Vagina (tissue), 2 donors: ENCODE data around the gene CEP128. TPM values are rescaled to one million over a fixed set of nuclear protein-coding genes. Genes with fewer than 3 reads are reported as not detected.

ENCODE experiments used
- DNase-seq, 2 donors: peaks; one replicate each; pipeline ENCODE4 v3.0.0-alpha.2; 2017; ENCODE audit errors: extremely low spot score in 2 of 2
- H3K27ac ChIP-seq: fragments of 200-600 bp; sonication (generic); one replicate; pipeline ENCODE4 v1.5.1; 2019
- H3K27me3 ChIP-seq: fragments of 200-600 bp; sonication (generic); one replicate; pipeline ENCODE4 v1.5.1; 2019
- H3K36me3 ChIP-seq, 2 donors: fragments of 200-600 bp; sonication (generic); one replicate each; pipeline ENCODE4 v1.5.1; 2017 to 2019
- H3K4me1 ChIP-seq: fragments of 200-600 bp; sonication (generic); one replicate; pipeline ENCODE4 v1.5.1; 2019
- H3K4me3 ChIP-seq, 2 donors: fragments of 200-600 bp; sonication (generic); 1 replicate in 1 of 2; 2 replicates in 1 of 2; pipeline ENCODE4 v1.5.1; 2016 to 2019
- H3K9me3 ChIP-seq: fragments of 200-600 bp; sonication (generic); one replicate; pipeline ENCODE4 v1.5.1; 2019
- CTCF ChIP-seq, 3 experiments: fragments of 450-650 bp in 2 of 3; fragments of 200-600 bp in 1 of 3; sonication (generic) in 1 of 3; IDR thresholded peaks; one replicate each; pipeline ENCODE4 v1.5.1; 2017 to 2019; ENCODE audit warnings: antibody characterized with exemption in 3 of 3, mild to moderate bottlenecking in 2 of 3, moderate library complexity in 2 of 3
- POLR2A ChIP-seq, 2 donors: fragments of 450-650 bp; IDR thresholded peaks; one replicate each; pipeline ENCODE4 v1.6.1; 2017; ENCODE audit warnings: antibody characterized with exemption in 2 of 2, mild to moderate bottlenecking in 2 of 2, moderate library complexity in 2 of 2
- POLR2AphosphoS5 ChIP-seq, 2 donors: sonication (generic); formaldehyde crosslinking; IDR thresholded peaks; one replicate each; pipeline ENCODE4 v1.9.0; 2017; ENCODE audit warnings: antibody characterized with exemption in 2 of 2, mild to moderate bottlenecking in 2 of 2, low read depth in 1 of 2; ENCODE audit not compliant: insufficient read depth in 1 of 2
- intact Hi-C: fragments of 100-400 bp; cut with DNase I; formaldehyde crosslinking; loops from one replicate; pipeline ENCODE4 v1.15.1; 2023
- total RNA-seq: library from RNA; depleted of rRNA; stranded (reverse); fragments of >200 nt; gene quantifications from one replicate; pipeline ENCODE4 v1.2.3, GENCODE V29; 2016

CEP128 gene
- total RNA-seq, 1 donor from 2014 or later = 6.6 TPM

DNA sequence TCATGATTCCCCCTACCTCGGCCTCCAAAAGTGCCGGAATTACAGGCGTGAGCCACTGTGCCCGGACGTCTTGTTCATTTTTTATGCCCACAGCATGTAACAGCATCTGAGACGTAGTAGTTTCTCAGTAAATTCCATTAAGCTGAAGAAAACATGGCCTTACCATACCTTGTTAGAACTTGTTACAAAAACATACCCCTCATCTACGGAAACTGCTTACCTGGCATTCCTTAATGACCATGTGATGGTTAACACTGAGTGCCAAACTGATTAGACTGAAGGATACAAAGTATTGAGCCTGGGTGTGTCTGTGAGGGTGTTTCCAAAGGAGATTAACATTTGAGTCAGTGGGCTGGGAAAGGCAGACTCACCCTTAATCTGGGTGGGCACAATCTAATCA, 186.8 kb downstream of the CEP128 start:
- TF ChIP-seq POLR2A (IDR thresholded peaks at IDR 0.05) (no peak), CTCF (IDR thresholded peaks at IDR 0.05) (no peak), POLR2AphosphoS5 (IDR thresholded peaks at IDR 0.05; ENCODE audit: insufficient read depth in 1 of 2, low read depth in 1 of 2) (no peak)
- DNase-seq = no peak
- Histone ChIP-seq H3K4me1 (no peaks in the 10 kb centered on the region), H3K4me3 (no peak overlapping the region), H3K27ac (no peak overlapping the region), H3K36me3 (no peaks in the 10 kb centered on the region), H3K27me3 (no peaks in the 10 kb centered on the region), H3K9me3 (no peaks in the 10 kb centered on the region)
- intact Hi-C loops = no loop called here

DNA sequence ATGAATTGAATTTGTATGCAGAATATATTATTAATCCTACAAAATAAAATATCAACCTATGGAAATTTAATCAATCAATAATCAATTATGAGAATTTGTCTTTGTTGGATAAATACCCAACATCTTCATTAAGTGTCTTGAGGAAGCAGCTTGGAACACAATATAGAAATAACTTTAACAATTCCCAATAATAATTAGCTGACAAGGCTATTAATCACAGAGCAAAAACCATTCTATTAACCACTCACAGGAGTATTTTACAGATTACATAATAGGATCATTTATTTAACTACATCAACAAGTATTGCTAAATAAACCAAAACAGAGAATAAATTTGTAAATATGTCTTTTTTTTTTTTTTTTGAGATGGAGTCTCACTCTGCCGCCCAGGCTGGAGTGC, 190.3 kb downstream of the CEP128 start:
- H3K27ac ChIP-seq = no peak overlapping the region
- no peaks in the 10 kb centered on the region for H3K27me3 ChIP-seq
- TF ChIP-seq POLR2A (IDR thresholded peaks at IDR 0.05) = no peak
- no peak for TF ChIP-seq POLR2AphosphoS5 (IDR thresholded peaks at IDR 0.05; ENCODE audit: insufficient read depth in 1 of 2, low read depth in 1 of 2)
- no peak for TF ChIP-seq CTCF (IDR thresholded peaks at IDR 0.05)
- no peaks in the 10 kb centered on the region for H3K36me3 ChIP-seq
- H3K4me3 ChIP-seq = no peak overlapping the region
- H3K4me1 ChIP-seq = no peaks in the 10 kb centered on the region
- no peaks in the 10 kb centered on the region for H3K9me3 ChIP-seq
- DNase-seq = no peak
- intact Hi-C loops = no loop called here

- no peaks in the 10 kb centered on the region for H3K4me1 ChIP-seq
Measured at GRCh38 chr14:80726211-80726610, 215.3 kb downstream of the CEP128 start.

GRCh38 chr14:80718940-80719339, 222.6 kb downstream of the CEP128 start:
- intact Hi-C loops = no loop called here
- no peak for TF ChIP-seq POLR2A (IDR thresholded peaks at IDR 0.05)
- no peak for DNase-seq
- no peaks in the 10 kb centered on the region for H3K27me3 ChIP-seq
- no peak overlapping the region for H3K27ac ChIP-seq
- H3K4me1 ChIP-seq = no peaks in the 10 kb centered on the region
- H3K4me3 ChIP-seq = no peak overlapping the region
- no peaks in the 10 kb centered on the region for H3K9me3 ChIP-seq
- no peaks in the 10 kb centered on the region for H3K36me3 ChIP-seq

More at GRCh38 chr14:80726211-80726610, 215.3 kb downstream of the CEP128 start:
- no peak overlapping the region for H3K4me3 ChIP-seq
- no peaks in the 10 kb centered on the region for H3K9me3 ChIP-seq
- intact Hi-C loops = no loop called here
- H3K36me3 ChIP-seq = no peaks in the 10 kb centered on the region
- no peaks in the 10 kb centered on the region for H3K27me3 ChIP-seq
- no peak for DNase-seq
- H3K27ac ChIP-seq = no peak overlapping the region
- TF ChIP-seq POLR2AphosphoS5 (IDR thresholded peaks at IDR 0.05; ENCODE audit: insufficient read depth in 1 of 2, low read depth in 1 of 2) (no peak), CTCF (IDR thresholded peaks at IDR 0.05) (no peak)

GRCh38 chr14:80714474-80714873, 227.1 kb downstream of the CEP128 start:
- intact Hi-C loops = no loop called here
- H3K4me3 ChIP-seq = no peak overlapping the region
- no peak for TF ChIP-seq POLR2A (IDR thresholded peaks at IDR 0.05)
- no peak for TF ChIP-seq POLR2AphosphoS5 (IDR thresholded peaks at IDR 0.05; ENCODE audit: insufficient read depth in 1 of 2, low read depth in 1 of 2)
- TF ChIP-seq CTCF (IDR thresholded peaks at IDR 0.05) = no peak
- no peaks in the 10 kb centered on the region for H3K27me3 ChIP-seq
- H3K27ac ChIP-seq = no peak overlapping the region
- H3K4me1 ChIP-seq = no peaks in the 10 kb centered on the region
- H3K36me3 ChIP-seq = no peaks in the 10 kb centered on the region
- DNase-seq = no peak
- H3K9me3 ChIP-seq = no peaks in the 10 kb centered on the region
